ENCODE data around the gene IMPG2.

Gene IMPG2

DNA sequence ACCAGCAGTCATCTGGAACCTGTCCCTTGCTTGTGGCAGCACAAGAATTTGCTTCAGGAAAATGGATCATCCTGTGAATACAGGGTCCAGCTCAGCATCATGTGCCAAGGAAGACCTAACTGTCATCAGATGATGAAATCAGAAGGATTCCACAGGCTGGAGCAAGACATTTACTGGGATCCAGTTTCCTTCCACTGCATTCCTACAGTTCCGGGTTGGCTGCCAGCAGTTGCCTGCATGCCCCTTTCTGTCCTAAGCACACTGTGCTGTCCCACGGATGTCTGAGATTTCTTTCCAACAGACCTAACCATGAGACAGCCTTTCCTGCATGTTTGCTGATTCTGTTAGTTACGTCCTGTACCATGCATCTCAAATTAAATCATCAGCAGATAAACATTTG, 140.7 kb downstream of the IMPG2 start:
- no peak for DNase-seq

DNA sequence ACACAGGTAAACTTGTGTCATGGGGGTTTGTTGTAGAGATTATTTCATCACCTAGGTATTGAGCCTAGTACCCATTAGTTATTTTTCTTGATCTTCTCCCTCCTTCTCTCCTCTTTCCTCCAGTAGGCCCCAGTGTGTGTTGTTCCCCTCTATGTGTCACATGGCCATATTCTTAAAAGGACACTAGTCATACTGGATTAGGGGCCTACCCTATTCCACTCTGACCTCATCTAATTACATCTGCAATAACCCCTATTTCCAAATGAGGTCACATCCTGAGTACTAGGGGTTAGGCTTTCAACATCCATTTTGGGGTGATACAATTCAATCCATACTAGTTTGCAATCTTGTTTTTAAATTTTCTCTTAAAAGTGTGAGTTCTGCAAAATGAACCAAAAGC, 142.8 kb downstream of the IMPG2 start:
- no peak for DNase-seq

Data from NCI-H510A treated with DMSO at 0.1 percent for 48 hours (cell line).